Amniotic epithelial cell (primary cell): ENCODE data around the gene HACE1.
A peak's percentile ranks its signal among the peaks of the same experiment; 100 is the strongest.

Experiments
- DNase-seq: peaks from one replicate; pipeline ENCODE4 v3.0.0-alpha.2; 2010; ENCODE audit warnings: low read depth

The HACE1 gene

GRCh38 chr6:104685871-104686549 lies 173.7 kb downstream of the HACE1 start:
- no peak for DNase-seq

DNA sequence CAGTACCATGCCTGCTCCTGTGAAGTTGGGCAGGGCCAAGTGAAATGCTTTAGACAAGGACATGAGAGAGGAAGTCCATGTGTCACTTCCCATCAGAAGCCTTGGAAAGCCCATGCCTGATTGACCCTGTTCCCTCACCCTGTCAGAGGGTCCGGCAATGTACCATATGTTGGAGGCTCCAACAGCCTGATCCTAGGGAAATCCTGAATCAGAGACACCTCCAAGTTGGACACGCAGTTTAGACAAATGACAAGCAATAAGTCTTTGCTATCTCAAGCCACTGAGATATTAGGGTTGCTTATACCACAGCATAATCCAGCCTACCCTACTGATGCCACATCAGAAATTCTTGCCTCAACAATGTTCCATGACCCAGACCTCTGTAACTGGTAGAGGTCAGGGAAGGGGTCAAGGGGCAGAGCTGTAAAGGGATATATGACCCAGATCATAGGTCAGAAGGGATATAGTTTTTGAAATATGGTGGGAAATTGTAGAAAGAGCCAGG lies 174.8 kb downstream of the HACE1 start:
- DNase-seq: no peak

- no peak for DNase-seq
These were observed 175.9 kb downstream of the HACE1 start for GRCh38 chr6:104683809-104684208.

- peak; percentile 52 for DNase-seq
These were observed 176.7 kb downstream of the HACE1 start for GRCh38 chr6:104682722-104683643.

- DNase-seq: no peak
These were observed 179.2 kb downstream of the HACE1 start for GRCh38 chr6:104680539-104680938.

- no peak for DNase-seq
These were observed 179.7 kb downstream of the HACE1 start for GRCh38 chr6:104679971-104680370.
